ENCODE data around the gene PLXNA4.

GRCh38 chr7:132489776-132490237, 86.5 kb downstream of the PLXNA4 start:
- TF ChIP-seq CTCF (IDR thresholded peaks at IDR 0.05) (no peak), POLR2A (IDR thresholded peaks at IDR 0.05) (no peak)

Data from body of pancreas (tissue), 4 donors.